ENCODE measurements around the gene DENND4A. TPM values are rescaled to one million over a fixed set of nuclear protein-coding genes. Genes with fewer than 3 reads are reported as not detected.
"Not testable (repeated sequence)": the region's sequence is repeated elsewhere in the genome, so short reads cannot be mapped to it uniquely, and the experiment has no call there.

The DENND4A gene
- polyA plus RNA-seq, 1 experiment, result 19.1 TPM

DNA sequence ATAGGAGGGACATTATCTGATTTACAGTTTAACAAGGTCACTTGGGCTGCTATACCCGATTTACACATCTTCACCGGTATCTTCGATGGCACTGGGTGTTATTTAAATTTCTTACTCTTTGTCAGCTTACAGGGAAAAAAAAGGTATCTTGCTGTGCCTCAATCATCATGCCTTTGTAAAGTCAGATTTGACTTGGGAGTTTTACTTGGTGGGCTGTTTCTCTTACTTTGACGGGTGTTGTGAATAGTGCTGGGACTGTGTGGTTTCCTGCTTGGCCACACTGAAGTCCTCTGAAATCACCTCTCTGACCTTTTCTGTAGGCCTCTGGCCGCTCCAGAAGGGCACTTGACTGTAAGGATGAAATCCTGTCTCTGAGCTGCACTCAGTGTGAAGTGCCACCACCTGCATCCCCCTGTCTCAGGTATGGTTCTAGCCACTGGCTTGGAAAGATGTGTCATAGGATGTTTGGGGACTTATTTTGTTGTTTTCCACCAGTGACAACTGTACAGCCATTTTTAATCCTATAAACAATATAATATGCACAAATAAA is 173.5 kb downstream of the DENND4A start:
- Histone ChIP-seq H3K27ac (ENCODE audit: low read depth, low read length) (no peak overlapping the region), H3K4me3 (ENCODE audit: low read depth, low read length) (no peak overlapping the region), H3K27me3 (ENCODE audit: control insufficient read depth, insufficient read depth, low read length) (no peaks in the 10 kb centered on the region), H3K9me3 (ENCODE audit: control insufficient read depth, insufficient read depth, low read length) (no peaks in the 10 kb centered on the region)
- no peak for DNase-seq (ENCODE audit: low read depth, low spot score)
- CTCF ChIA-PET, result interaction anchor here (1.5 kb wide), 1 partner anchor 8 kb away, joined by 5 read pairs; the partner anchor contains the start of gene INTS14
- no peak for TF ChIP-seq CTCF (IDR thresholded peaks at IDR 0.05; ENCODE audit: low read depth, low read length)
- POLR2A ChIA-PET, result interaction anchor here (1.3 kb wide), 1 partner anchor 8 kb away, joined by 5 read pairs; the partner anchor contains the start of gene INTS14

GRCh38 chr15:65615887-65616286 is 176.2 kb downstream of the DENND4A start:
- DNase-seq (ENCODE audit: low read depth, low spot score); H3K27me3 ChIP-seq (ENCODE audit: control insufficient read depth, insufficient read depth, low read length); CTCF ChIA-PET; POLR2A ChIA-PET; H3K4me3 ChIP-seq (ENCODE audit: low read depth, low read length); H3K27ac ChIP-seq (ENCODE audit: low read depth, low read length); H3K9me3 ChIP-seq (ENCODE audit: control insufficient read depth, insufficient read depth, low read length): not testable (repeated sequence)

DNA sequence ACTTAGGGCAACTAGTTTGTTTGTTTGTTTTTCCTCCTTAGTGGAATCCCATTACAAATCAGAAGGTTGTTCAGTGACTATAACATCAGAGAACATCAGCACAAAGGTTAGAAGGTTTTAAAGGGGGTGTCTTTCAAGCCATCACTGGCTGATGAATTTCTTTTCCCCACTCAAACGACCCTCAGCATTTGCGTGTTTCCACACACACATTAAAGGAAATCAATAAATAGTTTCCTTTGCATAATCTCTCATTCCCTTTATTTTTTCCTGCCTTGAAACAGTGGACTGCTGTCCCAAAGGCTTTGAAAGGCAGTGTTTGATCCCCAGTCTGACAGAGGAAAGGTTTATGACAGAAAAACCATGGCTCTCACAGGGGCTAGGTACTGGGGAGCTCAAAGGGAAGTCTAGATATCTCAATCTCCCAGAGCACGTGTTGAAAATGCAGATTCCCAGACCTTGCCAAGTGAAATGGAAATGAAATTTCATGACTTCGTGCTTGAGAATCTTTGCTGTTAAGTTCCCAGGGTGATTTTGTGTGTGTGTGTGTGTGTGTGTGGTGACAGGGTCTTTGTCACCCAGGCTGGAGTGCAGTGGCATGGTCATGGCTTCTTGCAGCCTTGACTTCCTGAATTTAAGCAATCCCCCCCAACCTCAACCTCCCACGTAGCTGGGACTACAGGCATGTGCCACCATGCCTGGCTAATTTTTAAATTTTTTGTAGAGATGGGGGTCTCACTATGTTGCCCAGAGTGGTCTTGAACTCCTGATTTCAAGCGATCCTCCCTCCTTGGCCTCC is 178.9 kb downstream of the DENND4A start:
- CTCF ChIA-PET, result interaction anchor here (1.1 kb wide), 1 partner anchor 25 kb away, joined by 3 read pairs; no protein-coding TSS in a partner anchor
- POLR2A ChIA-PET, result no interaction called here
- TF ChIP-seq CTCF (IDR thresholded peaks at IDR 0.05; ENCODE audit: low read depth, low read length), result no peak
- Histone ChIP-seq H3K27me3 (ENCODE audit: control insufficient read depth, insufficient read depth, low read length) (no peaks in the 10 kb centered on the region), H3K27ac (ENCODE audit: low read depth, low read length) (no peak overlapping the region), H3K9me3 (ENCODE audit: control insufficient read depth, insufficient read depth, low read length) (no peaks in the 10 kb centered on the region), H3K4me3 (ENCODE audit: low read depth, low read length) (no peak overlapping the region)
- DNase-seq (ENCODE audit: low read depth, low spot score), result no peak

- CTCF ChIA-PET, result interaction anchor here (1.1 kb wide), 1 partner anchor 26 kb away, joined by 3 read pairs; no protein-coding TSS in a partner anchor
- TF ChIP-seq CTCF (IDR thresholded peaks at IDR 0.05; ENCODE audit: low read depth, low read length), result no peak
- Histone ChIP-seq H3K9me3 (ENCODE audit: control insufficient read depth, insufficient read depth, low read length) (no peaks in the 10 kb centered on the region), H3K4me3 (ENCODE audit: low read depth, low read length) (no peak overlapping the region), H3K27ac (ENCODE audit: low read depth, low read length) (no peak overlapping the region), H3K27me3 (ENCODE audit: control insufficient read depth, insufficient read depth, low read length) (no peaks in the 10 kb centered on the region)
- POLR2A ChIA-PET, result interaction anchor here (0.6 kb wide), 1 partner anchor 511 kb away, joined by 3 read pairs; no protein-coding TSS in a partner anchor
- no peak for DNase-seq (ENCODE audit: low read depth, low spot score)
These were observed 179.5 kb downstream of the DENND4A start for GRCh38 chr15:65612616-65612946.

GRCh38 chr15:65611888-65612615 is 180.0 kb downstream of the DENND4A start:
- H3K27me3 ChIP-seq (ENCODE audit: control insufficient read depth, insufficient read depth, low read length), result no peaks in the 10 kb centered on the region
- peak overlapping the region; percentile 80 for H3K4me3 ChIP-seq (ENCODE audit: low read depth, low read length)
- TF ChIP-seq CTCF (IDR thresholded peaks at IDR 0.05; ENCODE audit: low read depth, low read length), result no peak
- no peak for DNase-seq (ENCODE audit: low read depth, low spot score)
- peak overlapping the region; percentile 95 for H3K27ac ChIP-seq (ENCODE audit: low read depth, low read length)
- H3K9me3 ChIP-seq (ENCODE audit: control insufficient read depth, insufficient read depth, low read length), result no peaks in the 10 kb centered on the region
- CTCF ChIA-PET, result interaction anchor here (0.6 to 2.0 kb wide), 5 partner anchors 17 to 885 kb away, joined by 3 to 9 read pairs (median 5); partner anchors contain the start of gene SNAPC5
- POLR2A ChIA-PET, result interaction anchor here (0.6 to 1.5 kb wide), 3 partner anchors 17 to 511 kb away, joined by 3 to 5 read pairs (median 3); no protein-coding TSS in a partner anchor

All from AG04450 (cell line).